Gastrocnemius medialis (tissue), 4 donors: ENCODE data around the gene RRP8. TPM values are rescaled to one million over a fixed set of nuclear protein-coding genes. Genes with fewer than 3 reads are reported as not detected.

Source experiments
- ATAC-seq, 2 donors: fragments of 150-250 bp; one replicate each; pipeline ENCODE4 v1.9.1; 2016
- DNase-seq, 2 donors: peaks; one replicate each; pipeline ENCODE4 v3.0.0-alpha.2; 2019
- H3K27ac ChIP-seq, 4 donors: fragments of 200-600 bp; sonication (generic); 1 replicate in 1 of 4; 2 replicates in 3 of 4; pipeline ENCODE4 v1.5.1; 2016 to 2018; ENCODE audit warnings: mild to moderate bottlenecking in 2 of 4, moderate library complexity in 1 of 4
- H3K27me3 ChIP-seq, 3 donors: fragments of 200-600 bp; sonication (generic) in 2 of 3; 1 replicate in 1 of 3; 2 replicates in 2 of 3; pipeline versions ENCODE4 v1.5.1 to v1.6.0; 2016 to 2019; ENCODE audit warnings: mild to moderate bottlenecking in 1 of 3, moderate library complexity in 1 of 3
- H3K36me3 ChIP-seq, 2 donors: fragments of 200-600 bp; sonication (generic) in 1 of 2; one replicate each; pipeline ENCODE4 v1.5.1; 2017 to 2018
- H3K4me1 ChIP-seq, 2 donors: fragments of 200-600 bp; sonication (generic) in 1 of 2; one replicate each; pipeline ENCODE4 v1.5.1; 2016 to 2017; ENCODE audit warnings: mild to moderate bottlenecking in 2 of 2
- H3K4me3 ChIP-seq, 4 donors: fragments of 200-600 bp; sonication (generic) in 3 of 4; 1 replicate in 1 of 4; 2 replicates in 3 of 4; pipeline ENCODE4 v1.5.1; 2016 to 2019; ENCODE audit warnings: mild to moderate bottlenecking in 2 of 4
- H3K9me3 ChIP-seq, 3 donors: fragments of 200-600 bp; sonication (generic) in 2 of 3; 1 replicate in 1 of 3; 2 replicates in 2 of 3; pipeline ENCODE4 v1.5.1; 2016 to 2019
- POLR2A ChIP-seq, 2 donors: fragments of 450-650 bp; IDR thresholded peaks; one replicate each; pipeline ENCODE4 v1.6.1; 2017; ENCODE audit warnings: antibody characterized with exemption in 2 of 2, mild to moderate bottlenecking in 2 of 2, moderate library complexity in 2 of 2
- in situ Hi-C, 4 donors: fragments of 200-750 bp; cut with MboI; loops; one replicate each; pipeline versions ENCODE4 v1.15.0 to v1.8.0; 2017; ENCODE audit warnings: low sequenced_read_pairs in 4 of 4
- intact Hi-C: fragments of 100-400 bp; cut with DNase I; formaldehyde crosslinking; loops from one replicate; pipeline ENCODE4 v1.15.1; 2023; ENCODE audit warnings: low total_unique reads
- total RNA-seq, 4 donors: library from RNA; depleted of rRNA; stranded (reverse); fragments of >200 nt; gene quantifications; one replicate each; pipeline versions ENCODE4 v1.1.0 to v1.2.3, GENCODE V29; 2016
- TF ChIP-seq, protein P1 (sequence below), 5 experiments: fragments of 450-650 bp in 3 of 5; fragments of 200-600 bp in 2 of 5; sonication (generic) in 2 of 5; IDR thresholded peaks in 4 of 5; conservative IDR thresholded peaks in 1 of 5; 1 replicate in 4 of 5; 2 replicates in 1 of 5; pipeline ENCODE4 v1.5.1; 2016 to 2019; ENCODE audit warnings: antibody characterized with exemption in 5 of 5, mild to moderate bottlenecking in 3 of 5, moderate library complexity in 3 of 5

Gene RRP8
- total RNA-seq, 4 donors from 2014 or later = 10.9 to 25.7 (median 14.9) TPM

DNA sequence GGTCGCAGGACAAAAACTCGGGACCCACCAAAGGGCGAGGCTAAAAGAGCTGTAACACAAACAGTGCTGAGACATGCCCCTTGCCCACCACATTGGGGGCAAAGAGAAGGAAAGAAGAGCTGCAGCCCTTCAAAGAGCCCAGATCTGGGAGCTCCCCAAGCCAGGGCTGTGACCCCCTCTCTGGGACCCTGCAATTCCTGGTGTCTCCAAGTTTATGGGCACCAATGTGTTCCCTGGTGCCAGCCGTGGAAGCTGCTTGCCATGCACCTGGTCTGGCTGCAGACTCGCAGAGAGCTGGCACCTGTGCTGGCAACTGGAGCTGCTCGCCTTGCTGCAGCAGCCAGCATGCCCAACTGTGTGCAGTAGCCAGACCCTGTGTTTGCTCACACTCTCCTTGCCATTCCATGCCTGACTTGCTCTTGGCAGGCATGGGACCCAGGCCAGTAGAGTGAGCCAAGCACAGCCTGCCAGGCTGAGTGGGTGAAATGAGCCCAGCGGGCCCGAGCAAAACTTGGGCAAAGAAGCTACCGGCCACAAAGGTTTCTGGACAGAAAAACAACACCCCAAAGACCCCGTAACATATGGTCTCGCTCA is 16.0 kb downstream of the RRP8 start:
- DNase-seq = peak in 1 of 2 donors; percentile 44
- TF ChIP-seq, protein P1, sequence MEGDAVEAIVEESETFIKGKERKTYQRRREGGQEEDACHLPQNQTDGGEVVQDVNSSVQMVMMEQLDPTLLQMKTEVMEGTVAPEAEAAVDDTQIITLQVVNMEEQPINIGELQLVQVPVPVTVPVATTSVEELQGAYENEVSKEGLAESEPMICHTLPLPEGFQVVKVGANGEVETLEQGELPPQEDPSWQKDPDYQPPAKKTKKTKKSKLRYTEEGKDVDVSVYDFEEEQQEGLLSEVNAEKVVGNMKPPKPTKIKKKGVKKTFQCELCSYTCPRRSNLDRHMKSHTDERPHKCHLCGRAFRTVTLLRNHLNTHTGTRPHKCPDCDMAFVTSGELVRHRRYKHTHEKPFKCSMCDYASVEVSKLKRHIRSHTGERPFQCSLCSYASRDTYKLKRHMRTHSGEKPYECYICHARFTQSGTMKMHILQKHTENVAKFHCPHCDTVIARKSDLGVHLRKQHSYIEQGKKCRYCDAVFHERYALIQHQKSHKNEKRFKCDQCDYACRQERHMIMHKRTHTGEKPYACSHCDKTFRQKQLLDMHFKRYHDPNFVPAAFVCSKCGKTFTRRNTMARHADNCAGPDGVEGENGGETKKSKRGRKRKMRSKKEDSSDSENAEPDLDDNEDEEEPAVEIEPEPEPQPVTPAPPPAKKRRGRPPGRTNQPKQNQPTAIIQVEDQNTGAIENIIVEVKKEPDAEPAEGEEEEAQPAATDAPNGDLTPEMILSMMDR (IDR thresholded peaks at IDR 0.05 in 4 of 5, conservative IDR thresholded peaks at IDR 0.05 in 1 of 5) = no peak
- TF ChIP-seq POLR2A (IDR thresholded peaks at IDR 0.05) = no peak
- ATAC-seq = peak in 1 of 2 donors; percentile 84
- H3K36me3 ChIP-seq = peaks cover 0 to 8% of the 10 kb centered on the region in 2 donors
- H3K4me3 ChIP-seq = no peak overlapping the region
- intact Hi-C loops = no loop called here
- in situ Hi-C loops = no loop called here
- H3K9me3 ChIP-seq = peaks cover 0 to 14% (median 0%) of the 10 kb centered on the region in 3 donors
- peaks cover 0 to 3% of the 10 kb centered on the region in 2 donors for H3K4me1 ChIP-seq
- H3K27ac ChIP-seq = peak overlapping the region in 3 of 4 donors; percentile 33 to 46 (median 44)
- H3K27me3 ChIP-seq = no peaks in the 10 kb centered on the region

DNA sequence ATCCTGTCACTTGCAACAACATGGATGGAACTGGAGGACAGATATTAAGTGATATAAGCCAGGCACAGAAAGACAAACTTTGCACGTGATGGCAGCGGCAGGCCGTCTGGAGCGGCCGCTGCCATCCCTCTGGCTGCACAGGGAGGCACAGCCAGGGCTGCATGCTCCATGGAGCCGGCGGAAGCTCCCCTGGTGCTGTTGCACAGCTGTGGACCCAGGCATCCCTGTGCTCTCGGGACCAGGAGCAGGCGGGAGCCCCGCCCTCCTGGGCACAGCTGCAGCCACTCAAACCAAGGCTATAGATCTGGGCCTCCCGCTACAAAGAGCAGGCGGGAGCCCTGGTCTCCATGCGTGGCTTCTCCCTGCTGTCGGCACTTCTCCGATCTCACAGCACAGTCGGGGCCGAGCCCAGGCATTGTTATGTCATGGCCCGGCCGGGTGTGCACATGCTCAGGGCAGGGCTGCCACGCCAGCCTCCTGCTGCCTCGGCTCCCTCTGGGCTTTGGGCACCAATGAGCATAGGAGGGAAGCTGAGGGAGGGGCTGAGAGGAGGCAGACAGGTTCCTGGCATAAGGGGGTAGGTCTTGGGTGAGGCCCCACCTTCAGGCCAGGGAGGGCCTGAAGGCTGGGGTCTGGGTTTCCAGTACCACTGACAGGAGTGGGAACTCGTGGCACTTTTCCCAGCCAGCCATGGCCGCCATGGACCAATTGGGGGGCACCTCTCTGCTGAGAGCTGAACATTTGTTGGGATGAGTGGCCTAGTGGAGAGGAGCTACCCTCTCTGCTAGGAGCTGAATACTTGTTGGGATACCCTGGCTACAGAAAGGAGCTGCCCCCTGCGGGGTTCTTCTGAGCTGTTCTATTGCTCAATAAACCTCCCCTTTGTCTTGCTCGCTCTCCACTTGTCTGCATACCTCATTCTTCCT is 16.7 kb downstream of the RRP8 start:
- peaks cover 0 to under 1% of the 10 kb centered on the region in 2 donors for H3K36me3 ChIP-seq
- in situ Hi-C loops (no loop called here), intact Hi-C loops (no loop called here)
- H3K4me3 ChIP-seq = no peak overlapping the region
- H3K27ac ChIP-seq = no peak overlapping the region
- ATAC-seq = no peak
- DNase-seq = no peak
- no peaks in the 10 kb centered on the region for H3K27me3 ChIP-seq
- no peak for TF ChIP-seq POLR2A (IDR thresholded peaks at IDR 0.05)
- TF ChIP-seq, protein P1 (IDR thresholded peaks at IDR 0.05 in 4 of 5, conservative IDR thresholded peaks at IDR 0.05 in 1 of 5) = no peak
- H3K4me1 ChIP-seq = peaks cover 0 to 3% of the 10 kb centered on the region in 2 donors
- peaks cover 0 to 14% (median 0%) of the 10 kb centered on the region in 3 donors for H3K9me3 ChIP-seq

DNA sequence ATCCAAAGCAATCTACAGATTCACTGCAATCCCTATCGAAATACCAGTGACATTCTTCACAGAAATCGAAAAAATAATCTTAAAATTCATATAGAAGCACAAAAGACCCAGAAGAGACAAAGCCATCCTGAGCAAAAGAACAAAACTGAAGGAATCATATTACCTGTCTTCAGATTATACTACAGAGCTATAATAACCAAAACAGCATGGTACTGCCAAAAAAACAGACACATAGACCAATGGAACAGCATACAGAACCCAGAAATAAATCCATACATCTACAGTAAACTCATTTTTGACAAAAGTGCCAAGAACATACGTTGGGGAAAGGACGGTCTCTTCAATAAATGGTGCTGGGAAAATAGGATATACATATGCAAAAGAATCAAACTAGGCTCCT is 18.9 kb downstream of the RRP8 start:
- Histone ChIP-seq H3K4me3 (no peak overlapping the region), H3K36me3 (no peaks in the 10 kb centered on the region), H3K4me1 (peaks cover 0 to 3% of the 10 kb centered on the region in 2 donors), H3K27ac (no peak overlapping the region), H3K27me3 (no peaks in the 10 kb centered on the region), H3K9me3 (peaks cover 0 to 14% (median 0%) of the 10 kb centered on the region in 3 donors)
- in situ Hi-C loops = no loop called here
- ATAC-seq (no peak), DNase-seq (no peak)
- TF ChIP-seq, protein P1 (IDR thresholded peaks at IDR 0.05 in 4 of 5, conservative IDR thresholded peaks at IDR 0.05 in 1 of 5) = no peak
- no peak for TF ChIP-seq POLR2A (IDR thresholded peaks at IDR 0.05)
- intact Hi-C loops = no loop called here

DNA sequence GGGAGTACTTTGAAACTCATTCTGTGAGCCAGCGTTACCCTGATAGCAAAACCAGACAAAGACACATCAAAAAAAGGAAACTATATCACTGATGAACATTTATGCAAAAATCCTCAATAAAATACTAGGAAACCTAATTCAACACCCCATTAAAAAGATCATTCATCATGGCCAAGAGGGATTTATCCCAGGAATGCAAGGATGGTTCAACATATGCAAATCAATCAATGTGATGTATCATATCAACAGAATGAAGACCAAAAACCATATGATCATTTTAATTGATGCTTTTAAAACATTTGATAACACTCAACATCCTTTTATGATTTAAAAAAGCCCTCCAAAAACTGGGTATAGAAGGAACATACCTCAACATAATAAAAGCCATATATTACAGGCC is 19.8 kb downstream of the RRP8 start:
- Histone ChIP-seq H3K9me3 (peaks cover 0 to 14% (median 0%) of the 10 kb centered on the region in 3 donors), H3K4me3 (no peak overlapping the region), H3K36me3 (no peaks in the 10 kb centered on the region), H3K27ac (no peak overlapping the region), H3K4me1 (peaks cover 0 to 3% of the 10 kb centered on the region in 2 donors), H3K27me3 (no peaks in the 10 kb centered on the region)
- ATAC-seq (no peak), DNase-seq (no peak)
- intact Hi-C loops = no loop called here
- TF ChIP-seq, protein P1 (IDR thresholded peaks at IDR 0.05 in 4 of 5, conservative IDR thresholded peaks at IDR 0.05 in 1 of 5) = no peak
- TF ChIP-seq POLR2A (IDR thresholded peaks at IDR 0.05) = no peak
- in situ Hi-C loops = no loop called here
